ENCODE results near the gene KRTAP10-6. TPM values are rescaled to one million over a fixed set of nuclear protein-coding genes. Genes with fewer than 3 reads are reported as not detected.
A peak's percentile ranks its signal among the peaks of the same experiment; 100 is the strongest.

The KRTAP10-6 gene
- total RNA-seq, 6 experiments from 2014 or later: not detected

DNA sequence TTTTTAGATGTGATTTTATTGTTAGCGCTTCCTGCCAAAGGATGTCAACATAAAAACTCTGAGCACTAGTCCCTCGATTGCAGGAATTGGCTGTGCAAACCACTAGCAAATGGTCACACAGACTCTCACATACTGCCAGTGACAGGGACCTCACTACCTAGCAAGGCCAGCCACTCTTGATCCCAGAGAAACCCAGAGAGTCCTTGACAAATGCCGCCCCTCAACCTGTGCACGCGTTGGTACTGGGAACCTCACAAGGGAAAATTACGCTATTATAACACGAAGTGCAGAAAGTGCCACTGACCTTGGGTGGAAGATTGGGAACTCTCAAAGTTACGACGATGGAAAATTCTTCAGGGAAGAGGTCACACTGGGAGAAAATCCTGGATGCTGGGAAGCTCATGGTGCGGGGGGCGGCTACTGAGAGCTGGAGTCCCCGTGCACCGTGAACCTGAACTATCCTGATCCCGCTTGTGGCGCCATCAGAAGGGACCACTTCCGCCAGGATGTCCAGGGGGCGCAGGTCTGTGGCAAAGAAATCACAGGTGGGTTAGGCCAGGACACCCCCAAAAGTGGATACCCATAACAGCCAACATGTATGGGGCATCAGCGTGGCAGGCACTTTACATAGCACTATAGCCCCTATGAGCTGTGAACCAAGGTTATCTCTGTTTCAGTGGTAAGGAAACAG, 24.7 kb downstream of the KRTAP10-6 start:
- H3K36me3 ChIP-seq: no peaks in the 10 kb centered on the region
- no peaks in the 10 kb centered on the region for H3K4me1 ChIP-seq
- 81% methylated on average over 8 of the region's 18 CpGs for WGBS (ENCODE audit: insufficient coverage, low coverage, low lambda C conversion rate, missing lambda C conversion rate)
- H3K27ac ChIP-seq: no peak overlapping the region
- no peak for TF ChIP-seq POLR2A (IDR thresholded peaks at IDR 0.05)
- no peak for TF ChIP-seq CTCF (IDR thresholded peaks at IDR 0.05)
- DNase-seq (no peak), ATAC-seq (peak in 1 of 4 donors; percentile 26)
- H3K4me3 ChIP-seq: no peak overlapping the region
- no peaks in the 10 kb centered on the region for H3K9me3 ChIP-seq
- no peaks in the 10 kb centered on the region for H3K27me3 ChIP-seq
- intact Hi-C loops (cut with DNase I): no loop called here

DNA sequence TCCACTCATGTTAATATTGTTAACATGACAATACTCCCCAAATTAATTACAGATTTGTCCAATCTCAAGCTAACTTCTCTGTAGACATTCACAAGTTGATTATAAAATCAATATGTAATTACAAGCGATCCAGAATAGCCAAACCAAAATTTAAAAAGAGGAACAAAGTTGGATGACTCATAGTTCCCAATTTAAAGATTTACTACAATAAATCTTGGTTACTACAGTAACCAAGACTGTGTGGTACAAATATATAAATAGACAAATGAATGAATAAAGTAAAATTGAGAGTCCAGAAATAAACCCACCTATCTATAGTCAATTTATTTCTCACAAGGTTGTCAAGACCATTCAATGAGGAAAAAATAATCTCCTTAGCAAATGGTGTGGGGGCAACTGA, 25.9 kb downstream of the KRTAP10-6 start:
- Histone ChIP-seq H3K36me3 (no peaks in the 10 kb centered on the region), H3K4me1 (no peaks in the 10 kb centered on the region), H3K9me3 (no peaks in the 10 kb centered on the region), H3K27me3 (no peaks in the 10 kb centered on the region), H3K4me3 (no peak overlapping the region), H3K27ac (no peak overlapping the region)
- WGBS (ENCODE audit: insufficient coverage, low coverage, low lambda C conversion rate, missing lambda C conversion rate): 67% methylated on average over 1 of the region's 1 CpG
- ATAC-seq: no peak
- no peak for DNase-seq
- TF ChIP-seq CTCF (IDR thresholded peaks at IDR 0.05): no peak
- no peak for TF ChIP-seq POLR2A (IDR thresholded peaks at IDR 0.05)
- intact Hi-C loops (cut with DNase I): no loop called here

DNA sequence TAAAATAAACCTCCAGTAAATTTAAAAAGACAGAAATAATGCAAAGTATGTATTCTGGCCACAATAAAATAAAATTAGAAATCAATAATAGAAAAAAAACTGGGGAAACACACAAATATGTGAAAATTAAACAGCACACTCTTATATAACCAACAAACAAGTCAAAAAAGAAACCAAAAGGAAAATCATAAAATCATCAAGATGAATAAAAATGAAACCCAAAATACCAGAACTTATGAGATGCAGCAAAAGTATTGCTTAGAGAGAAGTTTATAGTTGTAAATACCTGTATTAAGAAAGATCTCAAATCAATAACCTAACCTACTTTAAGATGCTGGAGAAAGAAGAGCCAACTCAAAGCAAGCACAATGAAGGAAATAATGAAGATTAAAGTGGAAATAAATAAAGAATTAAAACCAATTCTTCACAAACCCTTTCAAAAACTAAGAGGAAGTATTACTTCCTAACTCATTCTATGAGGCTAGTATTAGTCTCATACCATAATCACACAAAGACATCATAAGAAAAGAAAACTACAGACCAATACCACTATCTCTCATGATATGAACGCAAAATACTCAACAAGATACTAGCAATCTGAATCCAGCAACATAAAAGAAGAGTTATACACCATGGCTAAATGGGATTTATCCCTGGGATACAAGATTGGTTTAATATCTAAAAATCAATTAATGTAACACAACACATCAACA, 27.3 kb downstream of the KRTAP10-6 start:
- intact Hi-C loops (cut with DNase I): no loop called here
- ATAC-seq: no peak
- H3K27ac ChIP-seq: no peak overlapping the region
- H3K27me3 ChIP-seq: no peaks in the 10 kb centered on the region
- DNase-seq: no peak
- WGBS (ENCODE audit: insufficient coverage, low coverage, low lambda C conversion rate, missing lambda C conversion rate): 24% methylated on average over 1 of the region's 1 CpG
- no peak overlapping the region for H3K4me3 ChIP-seq
- no peak for TF ChIP-seq CTCF (IDR thresholded peaks at IDR 0.05)
- no peaks in the 10 kb centered on the region for H3K36me3 ChIP-seq
- H3K4me1 ChIP-seq: no peaks in the 10 kb centered on the region
- no peaks in the 10 kb centered on the region for H3K9me3 ChIP-seq

- intact Hi-C loops (cut with DNase I): no loop called here
- WGBS (ENCODE audit: insufficient coverage, low coverage, low lambda C conversion rate, missing lambda C conversion rate): 100% methylated on average over 1 of the region's 1 CpG
- no peak overlapping the region for H3K27ac ChIP-seq
These were observed 28.2 kb downstream of the KRTAP10-6 start for GRCh38 chr21:44564099-44564498.

More at GRCh38 chr21:44564099-44564498, 28.2 kb downstream of the KRTAP10-6 start:
- ATAC-seq: no peak
- H3K4me1 ChIP-seq: no peaks in the 10 kb centered on the region
- no peaks in the 10 kb centered on the region for H3K27me3 ChIP-seq
- DNase-seq: no peak
- no peak overlapping the region for H3K4me3 ChIP-seq
- no peaks in the 10 kb centered on the region for H3K36me3 ChIP-seq
- no peaks in the 10 kb centered on the region for H3K9me3 ChIP-seq
- TF ChIP-seq CTCF (IDR thresholded peaks at IDR 0.05): no peak

Measured in right lobe of liver (tissue), 6 donors.